Measurements from ENCODE around the gene ATP5F1D.

ATP5F1D gene

DNA sequence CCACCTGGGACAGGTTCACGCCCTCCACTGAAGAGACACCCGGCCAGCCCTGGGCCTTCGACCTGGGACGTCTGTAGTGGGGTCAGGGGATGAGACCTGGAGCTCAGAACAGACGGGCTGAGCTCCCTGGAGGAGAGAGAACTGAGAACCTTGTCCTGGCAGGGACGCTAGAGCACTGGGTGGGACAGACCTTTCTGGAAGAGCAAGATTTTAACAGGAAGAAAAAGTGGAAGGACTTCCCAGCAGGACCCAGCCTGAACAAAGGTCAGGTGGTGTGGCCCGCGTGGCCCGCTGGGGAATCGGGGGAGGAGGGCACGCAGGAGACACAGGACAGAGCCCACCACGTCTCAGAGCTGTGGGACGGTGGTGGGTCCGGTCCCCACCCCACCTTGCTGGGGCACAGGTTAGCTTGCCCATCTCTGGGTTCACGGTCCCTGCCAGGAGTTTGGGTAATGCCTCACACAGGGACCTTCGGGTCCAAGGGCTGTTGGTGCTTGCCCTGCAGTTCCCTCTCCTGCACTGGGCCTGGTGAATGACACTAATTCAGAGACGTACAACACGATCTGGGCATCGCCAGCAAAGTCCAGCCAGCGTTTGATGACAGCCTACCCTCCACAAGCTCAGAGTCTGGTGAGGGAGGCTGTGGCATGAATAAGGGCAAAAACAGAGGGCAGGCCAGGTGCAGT, 42.9 kb downstream of the ATP5F1D start:
- no peak for DNase-seq

DNA sequence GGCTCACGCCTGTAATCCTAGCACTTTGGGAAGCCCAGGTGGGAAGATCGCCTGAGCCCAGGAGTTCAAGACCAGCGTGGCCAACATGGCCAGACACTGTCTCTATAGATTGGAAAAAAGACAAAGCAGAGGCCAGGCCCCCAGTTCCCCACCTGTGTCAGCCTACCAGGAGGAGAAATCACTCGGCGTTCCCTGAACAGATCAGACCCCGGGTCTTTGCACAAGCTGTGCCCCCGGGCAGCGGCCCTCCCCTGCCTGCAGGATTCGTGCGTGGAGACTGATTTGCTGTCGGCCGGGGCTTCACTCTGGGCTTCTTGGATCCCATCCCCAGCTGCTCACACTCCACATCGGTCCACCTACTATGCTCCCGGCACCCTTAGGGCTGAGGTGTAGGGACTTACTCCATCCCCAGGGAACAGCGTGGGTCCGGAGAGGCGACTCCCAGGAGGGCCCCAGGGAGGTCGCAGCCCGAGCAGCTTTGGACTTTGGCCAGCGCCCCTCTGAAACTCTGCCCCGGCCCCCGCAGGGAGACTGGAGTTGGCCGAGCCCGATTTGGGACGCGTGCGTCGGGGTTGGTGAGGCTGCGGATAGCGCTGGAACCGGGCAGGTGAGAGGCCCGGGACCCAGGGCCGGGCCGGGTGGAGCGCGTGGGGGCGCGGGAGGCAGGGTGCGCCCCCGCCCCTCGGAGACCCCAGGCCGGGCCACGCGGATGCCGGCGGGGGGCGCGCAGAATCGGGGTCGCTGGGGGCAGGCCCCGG, 43.6 kb downstream of the ATP5F1D start:
- DNase-seq: no peak

DNA sequence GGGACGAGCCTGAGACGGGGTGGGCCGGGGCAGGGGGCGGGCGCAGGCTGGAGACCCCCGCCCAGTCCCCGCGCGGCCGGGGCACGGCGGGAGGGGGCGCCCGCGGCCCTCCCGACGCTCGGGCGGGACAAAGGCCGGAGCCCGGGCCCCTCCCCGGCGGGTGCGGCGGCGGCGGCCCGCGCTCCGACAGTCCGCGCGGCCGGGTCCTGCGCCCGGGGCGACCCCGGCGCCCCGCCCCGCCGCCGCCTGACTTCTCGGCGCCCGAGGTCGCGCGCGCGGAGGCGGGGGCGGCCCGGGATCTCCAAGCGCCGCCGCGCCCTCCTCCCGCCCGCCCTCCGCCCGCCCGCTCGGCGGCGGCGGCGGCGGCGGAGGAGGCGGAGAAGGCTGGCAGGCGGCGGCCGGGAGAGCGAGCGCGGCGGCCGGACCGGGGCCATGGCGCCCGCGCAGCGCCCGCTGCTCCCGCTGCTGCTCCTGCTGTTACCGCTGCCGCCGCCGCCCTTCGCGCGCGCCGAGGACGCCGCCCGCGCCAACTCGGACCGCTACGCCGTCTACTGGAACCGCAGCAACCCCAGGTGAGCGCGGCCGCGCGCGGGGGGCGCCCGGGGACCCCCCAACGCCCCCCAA, 44.3 kb downstream of the ATP5F1D start, which contains the start of gene EFNA2:
TSS of gene EFNA2 (plus strand) at position 137 of the 624 bp plus-strand sequence. CDS start at position 433, 296 bp downstream.
- DNase-seq: no peak

DNA sequence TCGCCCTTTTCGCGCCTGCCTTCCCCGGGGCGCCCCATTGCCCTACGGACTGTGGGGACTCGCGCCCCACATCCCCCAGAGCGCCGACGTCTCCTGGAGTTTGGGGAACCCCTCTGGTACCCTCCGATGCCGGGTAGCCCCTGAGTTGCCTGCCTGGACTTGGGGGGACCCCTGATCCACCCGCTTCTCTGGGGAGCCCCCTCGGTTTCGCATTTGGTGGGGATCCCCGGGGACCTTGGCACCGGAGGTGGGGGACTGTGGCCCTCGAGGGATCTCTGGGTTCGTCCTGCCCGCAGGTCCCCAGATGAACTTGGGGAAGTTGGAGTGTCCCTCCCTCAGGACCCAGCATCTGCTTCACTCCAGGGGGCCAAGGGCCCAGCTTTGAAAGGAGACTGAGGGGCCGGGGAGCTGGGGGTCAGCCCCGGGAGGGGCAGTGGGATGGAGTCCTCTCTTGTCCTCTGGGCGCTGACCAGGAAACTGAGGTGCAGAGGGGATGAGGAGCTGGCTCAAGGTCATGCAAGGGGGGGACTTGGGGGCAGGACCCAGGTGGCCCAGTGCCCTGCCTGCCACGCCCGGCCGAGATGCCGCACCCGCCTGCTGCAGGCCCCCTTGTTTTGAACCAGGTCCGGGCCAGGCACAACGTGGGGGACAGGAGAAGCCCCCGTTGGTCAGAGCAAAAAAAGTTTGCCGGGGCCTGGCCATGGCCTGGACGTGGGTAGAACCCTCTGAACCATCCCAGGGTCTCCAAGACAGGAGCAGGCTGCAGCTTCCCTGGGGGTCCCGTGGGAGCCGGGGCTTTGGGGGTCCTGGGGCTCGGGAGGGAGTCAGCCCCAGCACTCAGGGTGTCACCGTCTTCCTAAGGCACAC, 45.2 kb downstream of the ATP5F1D start:
- no peak for DNase-seq

DNA sequence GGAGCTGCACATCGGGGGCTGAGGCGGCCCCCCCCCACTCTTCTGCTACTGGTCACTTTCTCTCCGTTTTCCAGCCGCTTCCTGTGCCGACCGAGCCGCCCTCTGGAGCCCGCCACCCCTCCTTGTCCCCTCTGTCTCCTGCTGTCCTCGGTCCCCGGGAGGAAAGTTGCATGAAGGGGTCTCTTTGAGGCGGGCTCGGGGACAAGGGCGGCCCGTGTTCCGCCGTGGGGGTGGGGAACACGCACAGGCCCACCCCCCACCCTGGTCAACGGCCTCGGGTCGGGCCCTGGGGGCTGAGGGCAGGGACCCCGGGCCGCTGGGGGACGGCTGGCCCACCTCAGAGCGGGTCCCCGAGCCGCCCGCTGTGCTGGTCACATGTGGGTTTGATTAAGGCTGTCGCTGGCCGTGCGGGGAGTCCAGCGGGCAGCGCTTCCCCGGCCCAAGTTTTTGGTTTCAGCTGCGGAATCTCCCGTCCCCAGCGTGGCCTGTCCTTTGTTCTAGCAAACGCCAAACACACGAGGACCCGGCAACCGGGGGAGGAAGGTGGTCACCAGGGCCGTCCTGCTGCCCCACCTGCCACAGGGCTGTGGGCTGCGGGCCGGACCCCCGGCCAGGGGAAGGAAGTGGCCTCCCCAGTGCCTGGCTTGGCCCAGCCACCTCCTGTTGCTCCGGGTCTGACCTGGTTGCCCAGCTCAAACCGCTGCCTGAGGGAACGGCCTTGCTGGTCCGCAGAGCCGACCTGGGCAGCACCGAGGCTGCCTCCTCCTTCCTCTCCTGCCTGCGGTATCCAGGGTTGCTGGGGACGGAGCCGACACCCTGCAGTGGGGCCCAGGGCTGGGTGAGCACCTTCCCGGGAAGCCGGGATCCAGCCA, 46.0 kb downstream of the ATP5F1D start:
- no peak for DNase-seq

DNA sequence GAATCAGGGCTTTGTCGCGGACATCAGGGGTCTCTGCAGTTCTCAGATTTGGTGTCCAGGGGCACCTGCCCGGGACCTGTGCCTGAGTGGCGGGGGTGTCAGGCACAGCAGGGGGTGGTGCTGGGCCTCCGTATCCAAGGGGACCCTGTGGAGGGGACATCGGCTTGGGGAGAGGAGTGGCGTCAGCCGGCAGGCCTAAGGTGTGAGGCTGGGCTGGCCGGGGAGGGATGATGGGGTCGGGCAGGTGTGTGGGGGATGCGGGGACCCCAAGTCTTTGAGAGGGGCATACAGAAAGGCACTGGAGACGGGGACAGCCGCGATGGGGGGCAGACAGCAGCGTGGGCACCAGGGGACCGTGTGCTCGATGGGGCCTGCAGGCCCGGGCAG, 46.7 kb downstream of the ATP5F1D start:
- DNase-seq: no peak

DNA sequence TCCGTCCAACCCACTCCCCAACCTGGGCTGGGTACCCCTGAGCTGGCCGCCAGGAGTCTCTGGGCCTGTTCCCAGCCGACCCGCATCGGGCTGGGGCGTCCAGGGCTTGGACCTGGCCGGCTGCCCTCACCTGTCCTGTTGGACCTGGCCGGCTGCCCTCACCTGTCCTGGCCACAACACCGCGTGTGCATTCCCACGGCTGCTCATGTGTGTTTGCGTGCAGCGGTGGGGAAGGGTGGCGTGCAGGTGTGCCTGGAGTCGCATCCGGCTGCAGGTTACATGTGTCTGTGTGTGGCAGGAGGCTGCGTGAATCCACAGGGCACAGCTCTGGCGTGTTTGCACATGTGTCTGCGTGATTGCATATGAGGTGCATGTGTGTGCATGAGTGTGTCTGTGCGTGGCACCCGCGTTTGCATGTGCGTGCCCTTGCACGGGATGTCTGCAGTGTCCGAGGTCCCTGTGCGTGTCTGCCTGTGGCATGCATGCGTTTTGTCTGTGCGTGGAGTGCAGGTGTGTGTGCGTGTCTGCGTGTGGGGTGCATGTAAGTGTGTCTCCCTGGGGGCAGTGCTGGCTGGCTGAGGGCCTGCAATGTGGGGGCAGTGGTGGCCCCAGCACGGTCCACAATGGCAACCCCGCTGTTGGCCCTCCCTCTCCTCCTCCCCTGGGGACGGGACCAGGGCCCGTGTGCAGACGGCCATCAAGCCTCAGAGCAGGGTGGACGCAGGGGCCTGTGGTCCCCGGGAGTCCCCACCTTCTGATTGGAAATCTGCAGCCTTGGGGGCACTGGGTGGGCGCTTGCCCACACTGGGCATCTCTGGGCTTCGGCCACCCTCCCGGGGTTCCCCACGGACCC, 47.5 kb downstream of the ATP5F1D start:
- DNase-seq: no peak

DNA sequence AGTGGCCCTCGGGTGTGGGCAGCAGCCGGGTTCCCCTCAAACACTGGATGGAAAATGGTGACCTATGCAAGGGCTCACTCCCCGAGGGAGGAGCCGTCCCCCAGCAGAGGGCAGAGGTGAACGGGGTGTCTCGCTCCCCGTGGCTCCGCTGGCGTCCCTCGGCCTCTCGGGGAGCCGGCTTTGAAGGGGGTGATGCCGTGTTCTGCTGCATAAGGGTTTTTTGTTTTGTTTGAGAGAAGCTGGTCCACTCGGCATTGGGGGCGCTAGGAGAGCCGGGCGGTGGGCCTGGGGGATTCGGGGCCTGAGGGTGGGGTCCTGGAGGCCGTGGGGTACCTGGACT, 48.1 kb downstream of the ATP5F1D start:
- no peak for DNase-seq

DNA sequence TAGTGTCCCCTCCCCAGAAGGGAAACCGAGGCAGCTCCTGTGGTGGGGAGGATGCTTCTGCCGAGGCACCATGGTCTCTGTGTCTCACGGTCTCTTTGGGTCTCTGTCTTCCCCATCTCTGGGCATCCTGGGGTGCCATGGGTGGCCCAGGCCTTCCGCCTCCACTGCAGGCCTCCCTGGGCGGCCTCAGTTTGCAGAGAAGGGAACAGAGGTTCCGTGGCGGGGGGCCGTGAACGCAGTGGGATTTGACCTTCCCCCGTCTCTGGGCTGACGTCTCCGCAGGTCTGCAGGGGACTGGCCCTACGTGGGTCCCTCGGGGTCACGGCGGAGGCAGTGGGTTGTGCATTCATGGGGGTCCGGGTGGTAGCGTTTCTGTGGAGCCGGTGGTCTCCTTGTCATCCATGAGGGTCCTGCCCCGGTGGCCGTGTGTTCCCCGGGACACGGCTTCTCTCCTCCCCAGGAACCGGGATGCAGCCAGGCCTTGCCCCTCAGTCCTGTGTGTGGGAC, 48.7 kb downstream of the ATP5F1D start:
- no peak for DNase-seq

DNA sequence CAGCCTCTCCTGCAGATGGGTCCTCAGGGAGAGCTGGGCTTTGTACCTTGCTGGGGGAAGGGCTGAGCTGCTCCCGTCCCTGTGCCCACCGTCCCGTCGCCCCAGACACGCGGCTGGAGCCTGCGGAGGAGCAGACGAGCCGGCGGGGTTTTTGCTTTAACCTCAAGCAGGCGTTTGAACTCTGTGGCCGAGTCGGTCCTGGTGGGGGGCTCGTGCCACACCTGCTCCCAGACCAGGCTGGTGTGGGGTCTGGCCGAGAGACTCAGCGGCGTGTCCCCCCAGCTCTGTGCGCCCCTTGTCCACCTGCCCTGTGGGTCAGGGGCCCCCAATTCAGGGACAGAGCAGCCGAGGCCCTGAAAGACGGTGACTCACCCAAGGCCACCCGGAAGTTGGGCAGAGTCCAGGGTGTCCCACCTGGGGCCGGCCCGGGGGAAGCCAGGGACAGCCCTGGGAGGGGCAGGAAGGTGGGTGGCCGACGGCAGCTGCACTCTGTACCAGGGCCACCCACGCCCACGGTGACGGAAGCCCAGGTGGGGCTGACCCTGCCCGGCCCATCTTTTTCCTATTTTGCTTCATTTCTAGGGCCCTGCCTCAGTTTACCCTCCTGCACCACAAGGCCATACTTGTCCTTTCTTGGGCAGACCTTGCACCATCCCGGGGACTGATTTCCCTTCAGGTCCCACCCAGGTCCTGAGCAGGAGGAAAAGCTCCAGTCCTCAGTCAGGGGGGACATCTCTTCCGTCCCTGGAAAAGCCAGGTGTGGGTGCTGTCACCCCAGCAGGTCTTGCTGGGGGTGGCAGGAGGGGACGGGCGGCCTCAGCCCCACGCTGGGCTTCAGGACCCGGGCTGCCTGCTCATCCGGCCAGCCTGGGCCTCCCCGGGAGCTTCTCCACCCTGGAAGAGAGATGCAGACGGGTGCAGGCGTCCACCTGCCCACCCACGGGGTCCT, 49.4 kb downstream of the ATP5F1D start:
- no peak for DNase-seq

DNA sequence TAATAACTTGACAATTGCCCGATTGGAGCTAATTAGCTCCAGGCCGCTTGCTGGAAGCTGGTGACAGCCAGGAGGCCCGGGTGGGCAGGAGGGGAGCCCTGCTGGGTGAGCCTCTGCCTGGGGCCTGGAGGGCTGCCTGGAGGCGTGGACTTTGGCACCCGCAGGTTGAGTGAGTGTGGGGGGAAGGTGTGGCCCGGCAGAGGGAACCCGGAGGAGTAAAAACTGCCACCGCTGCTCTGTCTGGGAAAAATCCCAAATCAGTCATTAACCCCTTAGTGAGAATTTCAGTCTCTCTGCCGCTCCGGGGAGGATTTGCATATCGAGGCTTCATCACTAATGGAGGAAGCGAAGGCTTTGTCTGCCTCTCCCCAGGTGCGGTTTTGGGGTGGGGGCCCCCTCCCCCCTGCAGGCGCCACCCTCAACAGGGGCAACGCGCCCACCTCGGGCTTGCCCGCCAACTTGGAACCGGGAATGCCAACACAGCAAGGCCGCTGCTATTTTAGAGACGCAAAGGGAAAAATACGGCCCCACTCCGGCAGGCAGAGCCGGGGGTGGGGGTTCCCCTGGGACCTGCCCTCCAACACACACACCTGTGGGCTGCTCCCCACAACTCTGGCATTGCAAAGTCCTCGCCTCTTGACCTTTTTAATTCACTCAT, 50.3 kb downstream of the ATP5F1D start:
- no peak for DNase-seq

DNA sequence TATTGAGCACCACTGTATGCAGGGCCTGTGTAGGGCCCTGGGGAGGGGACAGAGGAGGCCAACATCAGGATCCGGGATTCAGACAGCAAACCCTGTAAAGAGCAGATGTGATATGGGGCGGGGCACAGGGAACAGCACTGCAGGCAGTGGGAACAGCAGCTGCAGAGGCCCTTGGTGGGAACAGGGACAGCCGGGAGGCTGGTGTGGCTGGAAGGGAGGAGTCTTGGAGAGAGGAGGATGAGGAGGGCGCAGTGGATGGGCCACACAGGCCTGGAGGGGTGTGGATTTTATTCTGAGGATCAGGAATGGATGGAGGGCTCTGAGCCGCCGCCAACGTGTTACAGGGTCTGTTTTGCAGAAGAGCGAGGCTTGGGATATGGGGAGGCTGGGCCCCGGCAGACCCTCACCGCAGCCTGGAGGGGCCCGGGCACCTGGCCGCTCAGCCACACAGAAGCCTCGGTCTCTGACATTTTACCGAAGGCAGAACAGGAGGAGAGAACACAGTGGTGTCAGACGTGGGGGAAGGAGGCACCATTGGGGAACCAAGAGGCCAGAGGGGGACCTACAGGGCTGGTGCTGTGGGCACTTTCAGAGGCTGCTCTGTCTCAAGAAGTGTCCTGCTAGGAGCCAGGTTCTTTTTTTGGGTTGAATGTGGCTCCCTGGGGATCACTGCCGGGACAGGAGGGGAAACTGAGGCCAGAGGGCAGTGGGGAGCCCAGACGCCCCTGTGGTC, 51.0 kb downstream of the ATP5F1D start:
- DNase-seq: no peak

DNA sequence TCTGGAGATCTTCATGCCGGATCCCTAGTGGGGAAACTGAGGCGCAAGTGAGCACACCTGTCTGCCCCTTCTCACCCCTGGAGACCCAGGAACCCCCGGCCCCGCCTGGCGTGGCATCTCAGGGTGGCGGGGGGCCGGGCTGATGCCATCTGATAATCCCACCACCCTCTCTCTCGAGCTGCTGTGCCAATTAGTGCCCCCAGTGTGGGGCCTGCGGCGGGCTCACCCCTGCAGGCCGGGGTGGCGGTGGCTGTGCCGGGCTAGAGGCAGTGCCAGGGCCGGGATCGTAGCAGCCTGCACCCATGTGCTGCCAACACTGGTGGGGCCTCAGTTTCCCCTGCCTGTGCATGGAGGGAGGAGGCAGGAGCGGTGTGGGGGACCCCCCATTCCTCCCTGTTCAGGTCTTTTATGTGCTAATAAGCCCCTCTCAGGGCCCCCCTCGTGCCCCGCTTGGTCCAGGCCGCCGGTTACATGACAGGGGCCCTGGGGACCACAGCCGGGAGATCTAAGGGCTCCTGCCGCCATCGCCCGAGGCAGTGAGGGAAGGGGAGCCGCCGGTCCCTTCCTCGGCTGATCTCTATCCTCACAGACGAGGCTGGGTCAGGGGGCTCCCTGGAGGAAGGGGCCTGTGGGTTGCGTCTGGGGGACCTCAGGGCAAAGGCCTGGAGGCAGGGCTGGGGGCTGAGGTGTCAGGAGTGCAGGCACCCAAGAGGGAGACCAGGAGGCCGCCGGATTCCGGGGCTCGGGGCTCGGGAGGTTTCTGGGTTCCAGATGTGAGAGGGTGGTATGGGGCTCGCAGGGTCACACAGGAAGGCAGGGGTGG, 52.4 kb downstream of the ATP5F1D start:
- no peak for DNase-seq

Data from NCI-H2107 (cell line).